Nephron progenitor cell (in vitro differentiated cells): Measurements from ENCODE around the gene CILP2.

Source experiments
- DNase-seq: peaks from one replicate; pipeline ENCODE4 v3.0.0; 2021
- H3K27ac Mint-ChIP-seq: 2 replicates; pipeline ENCODE4 v1.8.0; 2021; ENCODE audit warnings: mild to moderate bottlenecking, moderate library complexity, mixed read lengths
- H3K27me3 Mint-ChIP-seq: 2 replicates; pipeline ENCODE4 v1.8.0; 2021; ENCODE audit warnings: mild to moderate bottlenecking, low read depth, mixed read lengths; ENCODE audit not compliant: poor library complexity
- H3K36me3 Mint-ChIP-seq: 2 replicates; pipeline ENCODE4 v1.8.0; 2021; ENCODE audit warnings: low read depth, mixed read lengths
- H3K4me1 Mint-ChIP-seq: 2 replicates; pipeline ENCODE4 v1.8.0; 2021; ENCODE audit warnings: mixed read lengths
- H3K4me3 Mint-ChIP-seq: 2 replicates; pipeline ENCODE4 v1.8.0; 2021; ENCODE audit warnings: mild to moderate bottlenecking, moderate library complexity, mixed read lengths
- H3K9me3 Mint-ChIP-seq: 2 replicates; pipeline ENCODE4 v1.8.0; 2021; ENCODE audit warnings: mild to moderate bottlenecking, moderate library complexity, mixed read lengths
- CTCF ChIP-seq: fragments of 200-600 bp; sonication (generic); IDR thresholded peaks from 2 replicates; pipeline ENCODE4 v1.5.0; 2021; ENCODE audit warnings: antibody characterized with exemption

Gene CILP2

GRCh38 chr19:19578252-19578651 is 40.2 kb downstream of the CILP2 start:
- H3K27me3 Mint-ChIP-seq, result peaks cover under 1% of the 10 kb centered on the region
- no peaks in the 10 kb centered on the region for H3K9me3 Mint-ChIP-seq
- peaks cover 17% of the 10 kb centered on the region for H3K4me1 Mint-ChIP-seq
- DNase-seq, result no peak
- H3K4me3 Mint-ChIP-seq, result no peak overlapping the region
- H3K27ac Mint-ChIP-seq, result no peak overlapping the region
- TF ChIP-seq CTCF, result no peak
- H3K36me3 Mint-ChIP-seq, result no peaks in the 10 kb centered on the region

- Mint-ChIP-seq H3K9me3 (no peaks in the 10 kb centered on the region), H3K27ac (peak overlapping the region; percentile 91), H3K36me3 (no peaks in the 10 kb centered on the region), H3K27me3 (no peaks in the 10 kb centered on the region), H3K4me3 (no peak overlapping the region), H3K4me1 (peaks cover 17% of the 10 kb centered on the region)
- DNase-seq, result no peak
- no peak for TF ChIP-seq CTCF
These were observed 41.7 kb downstream of the CILP2 start for GRCh38 chr19:19579533-19580361.

GRCh38 chr19:19580418-19580817 is 42.4 kb downstream of the CILP2 start:
- DNase-seq, result no peak
- Mint-ChIP-seq H3K27ac (no peak overlapping the region), H3K9me3 (no peaks in the 10 kb centered on the region), H3K4me3 (no peak overlapping the region), H3K27me3 (no peaks in the 10 kb centered on the region), H3K36me3 (no peaks in the 10 kb centered on the region), H3K4me1 (peaks cover 14% of the 10 kb centered on the region)
- no peak for TF ChIP-seq CTCF

- DNase-seq, result no peak
- peaks cover 8% of the 10 kb centered on the region for H3K4me1 Mint-ChIP-seq
- no peak overlapping the region for H3K4me3 Mint-ChIP-seq
- H3K9me3 Mint-ChIP-seq, result no peaks in the 10 kb centered on the region
- no peaks in the 10 kb centered on the region for H3K36me3 Mint-ChIP-seq
- no peaks in the 10 kb centered on the region for H3K27me3 Mint-ChIP-seq
- no peak overlapping the region for H3K27ac Mint-ChIP-seq
- no peak for TF ChIP-seq CTCF
These were observed 43.3 kb downstream of the CILP2 start for GRCh38 chr19:19581391-19581790.

- H3K9me3 Mint-ChIP-seq, result no peaks in the 10 kb centered on the region
- peaks cover 8% of the 10 kb centered on the region for H3K4me1 Mint-ChIP-seq
- TF ChIP-seq CTCF, result no peak
- no peaks in the 10 kb centered on the region for H3K36me3 Mint-ChIP-seq
- H3K27me3 Mint-ChIP-seq, result no peaks in the 10 kb centered on the region
- H3K27ac Mint-ChIP-seq, result no peak overlapping the region
- H3K4me3 Mint-ChIP-seq, result no peak overlapping the region
- DNase-seq, result no peak
These were observed 44.4 kb downstream of the CILP2 start for GRCh38 chr19:19582471-19582870.

GRCh38 chr19:19584356-19584755 is 46.3 kb downstream of the CILP2 start:
- H3K4me3 Mint-ChIP-seq, result no peak overlapping the region
- H3K27ac Mint-ChIP-seq, result no peak overlapping the region
- no peak for DNase-seq
- peaks cover 7% of the 10 kb centered on the region for H3K4me1 Mint-ChIP-seq
- H3K9me3 Mint-ChIP-seq, result no peaks in the 10 kb centered on the region
- no peak for TF ChIP-seq CTCF
- no peaks in the 10 kb centered on the region for H3K36me3 Mint-ChIP-seq
- no peaks in the 10 kb centered on the region for H3K27me3 Mint-ChIP-seq
